Measurements from ENCODE around the gene HOXD11.

HOXD11 gene

GRCh38 chr2:176084611-176085119 lies 22.4 kb upstream of the HOXD11 start:
- no peak overlapping the region for H3K4me3 ChIP-seq (ENCODE audit: low read depth, low read length, poor library complexity, severe bottlenecking)
- H3K4me2 ChIP-seq (ENCODE audit: low read length), result no peak overlapping the region
- H3K27me3 ChIP-seq (ENCODE audit: insufficient read depth, low read length), result peaks cover 6% of the 10 kb centered on the region; the same call in 1 of the 2 replicates

GRCh38 chr2:176085120-176085788 lies 21.8 kb upstream of the HOXD11 start:
- Histone ChIP-seq H3K4me1 (ENCODE audit: insufficient read depth, low read length, severe bottlenecking) (no peaks in the 10 kb centered on the region), H3K27me3 (ENCODE audit: insufficient read depth, low read length) (peaks cover 6% of the 10 kb centered on the region; the same call in 1 of the 2 replicates), H3F3A (ENCODE audit: insufficient read depth, low read length) (no peaks in the 10 kb centered on the region), H3K79me2 (ENCODE audit: insufficient read depth, low read length) (no peaks in the 10 kb centered on the region), H2AFZ (ENCODE audit: low read length) (no peak overlapping the region), H4K20me1 (ENCODE audit: insufficient read depth, low read length) (no peaks in the 10 kb centered on the region), H3K9ac (ENCODE audit: low read length) (no peak overlapping the region), H3K9me3 (ENCODE audit: low read length) (no peaks in the 10 kb centered on the region), H3K4me2 (ENCODE audit: low read length) (no peak overlapping the region), H3K4me3 (ENCODE audit: low read depth, low read length, poor library complexity, severe bottlenecking) (no peak overlapping the region), H3K36me3 (ENCODE audit: insufficient read depth, low read length) (no peaks in the 10 kb centered on the region), H3K9me2 (ENCODE audit: low read depth, low read length) (no peaks in the 10 kb centered on the region), H3K27ac (ENCODE audit: low read depth, low read length, poor library complexity, severe bottlenecking) (no peak overlapping the region)
- no peak for TF ChIP-seq CTCF (IDR thresholded peaks at IDR 0.05; ENCODE audit: low read length)
- TF ChIP-seq EZH2 (IDR thresholded peaks at IDR 0.05; ENCODE audit: borderline replicate concordance, low read length), result no peak

More at GRCh38 chr2:176084611-176085119, 22.4 kb upstream of the HOXD11 start:
- H3K9ac ChIP-seq (ENCODE audit: low read length), result no peak overlapping the region
- H3F3A ChIP-seq (ENCODE audit: insufficient read depth, low read length), result no peaks in the 10 kb centered on the region
- no peak for TF ChIP-seq CTCF (IDR thresholded peaks at IDR 0.05; ENCODE audit: low read length)
- no peak for TF ChIP-seq EZH2 (IDR thresholded peaks at IDR 0.05; ENCODE audit: borderline replicate concordance, low read length)
- H2AFZ ChIP-seq (ENCODE audit: low read length), result no peak overlapping the region
- no peaks in the 10 kb centered on the region for H4K20me1 ChIP-seq (ENCODE audit: insufficient read depth, low read length)
- H3K4me1 ChIP-seq (ENCODE audit: insufficient read depth, low read length, severe bottlenecking), result no peaks in the 10 kb centered on the region
- H3K9me2 ChIP-seq (ENCODE audit: low read depth, low read length), result no peaks in the 10 kb centered on the region
- no peaks in the 10 kb centered on the region for H3K79me2 ChIP-seq (ENCODE audit: insufficient read depth, low read length)
- no peaks in the 10 kb centered on the region for H3K36me3 ChIP-seq (ENCODE audit: insufficient read depth, low read length)
- H3K9me3 ChIP-seq (ENCODE audit: low read length), result no peaks in the 10 kb centered on the region
- no peak overlapping the region for H3K27ac ChIP-seq (ENCODE audit: low read depth, low read length, poor library complexity, severe bottlenecking)

GRCh38 chr2:176085861-176086771 lies 21.0 kb upstream of the HOXD11 start:
- Histone ChIP-seq H3F3A (ENCODE audit: insufficient read depth, low read length) (no peaks in the 10 kb centered on the region), H3K4me2 (ENCODE audit: low read length) (no peak overlapping the region), H3K9me3 (ENCODE audit: low read length) (no peaks in the 10 kb centered on the region), H4K20me1 (ENCODE audit: insufficient read depth, low read length) (no peaks in the 10 kb centered on the region), H2AFZ (ENCODE audit: low read length) (no peak overlapping the region), H3K27me3 (ENCODE audit: insufficient read depth, low read length) (peaks cover 6% of the 10 kb centered on the region; the same call in 1 of the 2 replicates), H3K9me2 (ENCODE audit: low read depth, low read length) (no peaks in the 10 kb centered on the region), H3K36me3 (ENCODE audit: insufficient read depth, low read length) (no peaks in the 10 kb centered on the region), H3K4me3 (ENCODE audit: low read depth, low read length, poor library complexity, severe bottlenecking) (no peak overlapping the region), H3K4me1 (ENCODE audit: insufficient read depth, low read length, severe bottlenecking) (no peaks in the 10 kb centered on the region), H3K9ac (ENCODE audit: low read length) (no peak overlapping the region), H3K79me2 (ENCODE audit: insufficient read depth, low read length) (no peaks in the 10 kb centered on the region), H3K27ac (ENCODE audit: low read depth, low read length, poor library complexity, severe bottlenecking) (no peak overlapping the region)
- TF ChIP-seq CTCF (IDR thresholded peaks at IDR 0.05; ENCODE audit: low read length) (peak; percentile 61; the same call in 1 of the 2 replicates), EZH2 (IDR thresholded peaks at IDR 0.05; ENCODE audit: borderline replicate concordance, low read length) (no peak)
